ENCODE data around the gene KLHL10. TPM values are rescaled to one million over a fixed set of nuclear protein-coding genes. Genes with fewer than 3 reads are reported as not detected.
"Not testable (repeated sequence)": the region's sequence is repeated elsewhere in the genome, so short reads cannot be mapped to it uniquely, and the experiment has no call there.

The KLHL10 gene
- total RNA-seq, 4 donors from 2014 or later = not detected

DNA sequence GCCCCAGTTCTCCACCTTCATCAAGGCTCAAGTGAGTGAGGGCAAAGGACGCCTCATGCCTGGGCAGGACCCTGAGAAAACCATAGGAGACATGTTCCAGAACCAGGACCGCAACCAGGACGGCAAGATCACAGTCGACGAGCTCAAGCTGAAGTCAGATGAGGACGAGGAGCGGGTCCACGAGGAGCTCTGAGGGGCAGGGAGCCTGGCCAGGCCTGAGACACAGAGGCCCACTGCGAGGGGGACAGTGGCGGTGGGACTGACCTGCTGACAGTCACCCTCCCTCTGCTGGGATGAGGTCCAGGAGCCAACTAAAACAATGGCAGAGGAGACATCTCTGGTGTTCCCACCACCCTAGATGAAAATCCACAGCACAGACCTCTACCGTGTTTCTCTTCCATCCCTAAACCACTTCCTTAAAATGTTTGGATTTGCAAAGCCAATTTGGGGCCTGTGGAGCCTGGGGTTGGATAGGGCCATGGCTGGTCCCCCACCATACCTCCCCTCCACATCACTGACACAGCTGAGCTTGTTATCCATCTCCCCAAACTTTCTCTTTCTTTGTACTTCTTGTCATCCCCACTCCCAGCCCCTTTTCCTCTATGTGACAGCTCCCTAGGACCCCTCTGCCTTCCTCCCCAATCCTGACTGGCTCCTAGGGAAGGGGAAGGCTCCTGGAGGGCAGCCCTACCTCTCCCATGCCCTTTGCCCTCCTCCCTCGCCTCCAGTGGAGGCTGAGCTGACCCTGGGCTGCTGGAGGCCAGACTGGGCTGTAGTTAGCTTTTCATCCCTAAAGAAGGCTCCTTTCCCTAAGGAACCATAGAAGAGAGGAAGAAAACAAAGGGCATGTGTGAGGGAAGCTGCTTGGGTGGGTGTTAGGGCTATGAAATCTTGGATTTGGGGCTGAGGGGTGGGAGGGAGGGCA is 15.1 kb upstream of the KLHL10 start:
- H3K9me3 ChIP-seq = no peaks in the 10 kb centered on the region
- H3K4me1 ChIP-seq = peaks cover 0 to 13% (median 0%) of the 10 kb centered on the region in 4 donors
- no peak for DNase-seq (ENCODE audit: low spot score in 2 of 2)
- 64 to 69% methylated on average over 9 to 12 of the region's 12 CpGs for WGBS, 2 donors
- no peak overlapping the region for H3K4me3 ChIP-seq
- H3K36me3 ChIP-seq = peaks cover 0 to 62% (median 0%) of the 10 kb centered on the region in 3 donors
- TF ChIP-seq CTCF (IDR thresholded peaks at IDR 0.05) = no peak
- no peak for TF ChIP-seq POLR2A (IDR thresholded peaks at IDR 0.05)
- no peak for TF ChIP-seq EP300 (IDR thresholded peaks at IDR 0.05)
- no peaks in the 10 kb centered on the region for H3K27me3 ChIP-seq
- no peak overlapping the region for H3K27ac ChIP-seq

- Histone ChIP-seq H3K36me3 (peaks cover 0 to 65% (median 0%) of the 10 kb centered on the region in 3 donors), H3K27me3 (no peaks in the 10 kb centered on the region), H3K27ac (no peak overlapping the region), H3K4me1 (peaks cover 0 to 13% (median 0%) of the 10 kb centered on the region in 4 donors), H3K4me3 (no peak overlapping the region), H3K9me3 (no peaks in the 10 kb centered on the region)
- no peak for DNase-seq (ENCODE audit: low spot score in 2 of 2)
- no peak for TF ChIP-seq CTCF (IDR thresholded peaks at IDR 0.05)
- no peak for TF ChIP-seq EP300 (IDR thresholded peaks at IDR 0.05)
- no peak for TF ChIP-seq POLR2A (IDR thresholded peaks at IDR 0.05)
- WGBS, 2 donors = 60 to 67% methylated on average over 1 of the region's 1 CpG
These were observed 14.5 kb upstream of the KLHL10 start for GRCh38 chr17:41823141-41823524.

DNA sequence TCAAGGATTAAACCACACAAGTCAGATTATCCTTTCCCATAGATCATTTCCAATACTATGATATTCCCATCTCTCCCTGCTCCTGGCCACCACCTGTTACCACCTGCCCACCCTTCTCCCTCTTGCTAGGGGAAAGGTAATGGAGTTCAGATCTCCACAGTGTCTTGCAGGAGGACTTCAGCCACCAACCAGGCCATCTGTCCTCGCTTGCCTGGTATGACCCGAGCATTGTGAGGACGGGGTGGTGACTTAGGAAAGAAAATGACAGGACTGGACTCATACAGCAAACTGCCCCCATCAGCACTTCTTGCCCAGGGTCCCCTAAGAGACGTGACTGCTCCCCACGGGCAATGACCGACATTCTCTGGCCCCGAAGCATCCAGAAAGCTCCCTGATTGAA is 14.0 kb upstream of the KLHL10 start:
- H3K4me3 ChIP-seq = no peak overlapping the region
- H3K27me3 ChIP-seq = no peaks in the 10 kb centered on the region
- H3K27ac ChIP-seq = no peak overlapping the region
- peaks cover 0 to 67% (median 0%) of the 10 kb centered on the region in 3 donors for H3K36me3 ChIP-seq
- TF ChIP-seq CTCF (IDR thresholded peaks at IDR 0.05) = no peak
- TF ChIP-seq POLR2A (IDR thresholded peaks at IDR 0.05) = no peak
- no peak for TF ChIP-seq EP300 (IDR thresholded peaks at IDR 0.05)
- DNase-seq (ENCODE audit: low spot score in 2 of 2) = no peak
- H3K9me3 ChIP-seq = no peaks in the 10 kb centered on the region
- peaks cover 0 to 13% (median 0%) of the 10 kb centered on the region in 4 donors for H3K4me1 ChIP-seq
- WGBS, 2 donors = 78 to 79% methylated on average over 7 of the region's 7 CpGs

DNA sequence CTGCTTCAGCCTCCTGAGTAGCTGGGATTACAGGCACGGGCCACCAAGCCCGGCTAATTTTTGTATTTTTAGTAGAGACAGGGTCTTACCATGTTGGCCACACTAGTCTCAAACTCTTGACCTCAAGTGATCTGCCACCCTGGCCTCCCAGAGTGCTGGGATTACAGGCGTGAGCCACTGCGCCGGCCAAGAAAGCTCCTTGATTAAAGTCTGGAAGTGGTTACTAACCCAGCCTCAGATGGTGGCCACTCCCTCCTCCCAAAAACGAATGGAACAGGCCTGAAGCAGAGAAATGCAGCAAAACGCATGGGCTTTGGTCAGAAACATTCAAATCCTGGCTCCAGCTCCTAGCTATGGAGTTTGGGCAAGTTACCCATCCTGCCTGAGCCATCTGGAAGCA is 13.5 kb upstream of the KLHL10 start:
- 53 to 64% methylated on average over 6 of the region's 7 CpGs for WGBS, 2 donors
- no peak for TF ChIP-seq CTCF (IDR thresholded peaks at IDR 0.05)
- TF ChIP-seq EP300 (IDR thresholded peaks at IDR 0.05) = no peak
- TF ChIP-seq POLR2A (IDR thresholded peaks at IDR 0.05) = no peak
- no peaks in the 10 kb centered on the region for H3K27me3 ChIP-seq
- no peak for DNase-seq (ENCODE audit: low spot score in 2 of 2)
- H3K36me3 ChIP-seq = peaks cover 0 to 69% (median 0%) of the 10 kb centered on the region in 3 donors
- H3K27ac ChIP-seq = no peak overlapping the region
- H3K9me3 ChIP-seq = no peaks in the 10 kb centered on the region
- peaks cover 0 to 13% (median 0%) of the 10 kb centered on the region in 4 donors for H3K4me1 ChIP-seq
- no peak overlapping the region for H3K4me3 ChIP-seq

DNA sequence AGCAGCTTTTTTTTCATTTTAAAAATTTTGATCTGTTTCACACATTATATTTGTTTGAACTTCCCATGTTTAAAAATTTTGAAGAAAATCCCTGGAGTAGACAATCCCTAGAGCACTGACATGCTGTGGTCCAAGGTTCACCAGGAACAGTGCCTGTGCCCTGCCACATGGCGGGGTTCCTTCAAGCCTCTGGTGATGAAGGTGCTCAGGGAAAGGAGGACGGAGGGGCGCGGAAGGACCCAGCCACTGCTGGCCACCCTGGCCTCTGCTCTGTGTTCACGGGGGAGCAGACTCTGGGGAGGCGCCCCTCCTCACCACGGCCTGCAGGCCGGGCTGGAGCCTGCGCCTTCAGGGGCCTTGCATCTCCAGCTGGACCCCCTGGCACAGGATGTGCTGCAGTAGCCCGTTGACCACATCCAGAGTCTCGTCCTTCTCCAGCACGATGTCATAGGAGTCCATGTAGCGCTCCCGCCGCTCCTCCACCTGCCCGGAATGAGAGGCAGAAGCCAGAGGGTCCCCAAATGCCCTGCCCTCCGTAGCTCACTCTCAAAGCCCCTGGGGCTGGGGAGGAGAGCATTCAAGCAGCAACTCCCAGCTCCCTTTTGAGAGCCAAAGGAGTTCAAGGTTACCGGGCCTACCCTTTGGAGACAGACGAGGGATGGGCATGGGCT is 12.3 kb upstream of the KLHL10 start:
- WGBS, 2 donors = 86 to 87% methylated on average over 15 to 19 of the region's 19 CpGs
- Histone ChIP-seq H3K4me1 (peaks cover 0 to 13% (median 0%) of the 10 kb centered on the region in 4 donors), H3K27ac (no peak overlapping the region), H3K36me3 (peaks cover 0 to 69% (median 0%) of the 10 kb centered on the region in 3 donors), H3K4me3 (no peak overlapping the region), H3K9me3 (no peaks in the 10 kb centered on the region), H3K27me3 (no peaks in the 10 kb centered on the region)
- DNase-seq (ENCODE audit: low spot score in 2 of 2) = no peak
- TF ChIP-seq EP300 (IDR thresholded peaks at IDR 0.05) (no peak), POLR2A (IDR thresholded peaks at IDR 0.05) (no peak), CTCF (IDR thresholded peaks at IDR 0.05) (no peak)

DNA sequence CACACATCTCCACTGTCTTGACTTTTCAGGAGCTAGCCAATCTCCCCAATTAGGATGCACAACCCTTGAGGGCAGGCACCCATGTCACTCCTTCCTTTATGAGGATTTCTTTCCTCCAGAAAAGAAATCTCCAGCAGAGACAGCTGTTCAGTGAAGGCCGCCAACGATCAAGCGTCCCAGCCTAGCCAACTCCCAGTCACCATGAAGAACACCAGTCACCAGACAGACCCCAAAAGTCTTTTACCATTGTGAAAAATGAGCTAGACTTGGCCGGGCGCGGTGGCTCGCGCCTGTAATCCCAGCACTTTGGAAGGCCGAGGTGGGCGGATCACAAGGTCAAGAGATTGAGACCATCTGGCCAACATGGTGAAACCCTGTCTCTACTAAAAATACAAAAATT is 7.7 kb upstream of the KLHL10 start:
- not testable (repeated sequence) for H3K4me1 ChIP-seq, H3K4me3 ChIP-seq
- H3K36me3 ChIP-seq = peaks cover 0 to 80% (median 0%) of the 10 kb centered on the region in 3 donors

More for the DNA sequence above, 7.7 kb upstream of the KLHL10 start:
- H3K9me3 ChIP-seq; H3K27ac ChIP-seq; DNase-seq (ENCODE audit: low spot score in 2 of 2); H3K27me3 ChIP-seq: not testable (repeated sequence)
- 87 to 88% methylated on average over 10 of the region's 10 CpGs for WGBS, 2 donors

Data from tibial nerve (tissue), 4 donors.